Activated CD4-positive, alpha-beta memory T cell treated with anti-CD3 and anti-CD28 coated beads for 36 hours (primary cell): Measurements from ENCODE around the gene DDX10. TPM values are rescaled to one million over a fixed set of nuclear protein-coding genes. Genes with fewer than 3 reads are reported as not detected.

Source experiments
- CTCF ChIA-PET: fragments of 350-600 bp; sonication (Branson Sonifier 250); formaldehyde crosslinking; loops from one replicate; lab custom pipeline; 2021; ENCODE audit warnings: antibody characterized with exemption, inconsistent platforms; lab: Charles Lee
- POLR2A ChIA-PET: fragments of 350-600 bp; sonication (Branson Sonifier 250); formaldehyde crosslinking; loops from one replicate; lab custom pipeline; 2021; ENCODE audit warnings: antibody characterized with exemption; lab: Charles Lee
- DNase-seq: peaks from one replicate; pipeline ENCODE4 v3.0.0-alpha.2; 2020
- H3K27ac Mint-ChIP-seq: one replicate; pipeline ENCODE4 v1.8.0; 2021; ENCODE audit warnings: mixed read lengths
- H3K27me3 Mint-ChIP-seq: one replicate; pipeline ENCODE4 v1.8.0; 2021; ENCODE audit warnings: mixed read lengths
- H3K36me3 Mint-ChIP-seq: one replicate; pipeline ENCODE4 v1.8.0; 2021; ENCODE audit warnings: mixed read lengths
- H3K4me1 Mint-ChIP-seq: one replicate; pipeline ENCODE4 v1.8.0; 2021; ENCODE audit warnings: low read depth, mixed read lengths
- H3K4me3 Mint-ChIP-seq: one replicate; pipeline ENCODE4 v1.8.0; 2021; ENCODE audit warnings: mild to moderate bottlenecking, mixed read lengths
- H3K9me3 Mint-ChIP-seq: one replicate; pipeline ENCODE4 v1.8.0; 2021; ENCODE audit warnings: mixed read lengths
- intact Hi-C: fragments of 100-400 bp; cut with micrococcal nuclease; formaldehyde crosslinking; loops from one replicate; pipeline ENCODE4 v1.15.1; 2023
- total RNA-seq, 2 experiments: library from RNA; stranded (reverse); gene quantifications; one replicate each; pipeline ENCODE4 v1.2.3, GENCODE V29; 2021

DDX10 gene
- total RNA-seq, 2 experiments from 2014 or later = 34.8 to 37.7 TPM

DNA sequence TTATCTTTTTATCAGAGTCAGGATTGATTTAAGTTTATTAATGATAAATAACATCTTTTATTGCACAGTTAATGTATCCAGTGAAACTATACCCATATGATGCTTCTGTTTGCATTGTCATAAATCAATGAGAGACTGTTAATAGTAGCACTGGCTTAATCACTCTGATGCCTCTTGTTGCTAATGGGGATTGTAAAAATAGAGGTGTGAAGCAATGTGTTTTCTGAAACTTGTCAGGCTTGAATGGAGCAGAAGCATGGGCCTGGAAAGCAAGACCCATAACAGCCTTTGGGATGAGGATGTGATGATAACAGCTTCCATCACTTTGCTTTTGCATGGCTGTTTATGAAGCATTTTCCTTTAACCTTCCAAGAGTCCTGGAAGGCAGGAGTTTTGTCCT is 319.7 kb downstream of the DDX10 start:
- Mint-ChIP-seq H3K36me3 (no peaks in the 10 kb centered on the region), H3K4me3 (no peak overlapping the region), H3K9me3 (peaks cover 2% of the 10 kb centered on the region), H3K27ac (no peak overlapping the region), H3K4me1 (no peaks in the 10 kb centered on the region), H3K27me3 (peaks cover 2% of the 10 kb centered on the region)
- intact Hi-C loops = no loop called here
- ChIA-PET CTCF (no interaction called here), POLR2A (no interaction called here)
- no peak for DNase-seq

DNA sequence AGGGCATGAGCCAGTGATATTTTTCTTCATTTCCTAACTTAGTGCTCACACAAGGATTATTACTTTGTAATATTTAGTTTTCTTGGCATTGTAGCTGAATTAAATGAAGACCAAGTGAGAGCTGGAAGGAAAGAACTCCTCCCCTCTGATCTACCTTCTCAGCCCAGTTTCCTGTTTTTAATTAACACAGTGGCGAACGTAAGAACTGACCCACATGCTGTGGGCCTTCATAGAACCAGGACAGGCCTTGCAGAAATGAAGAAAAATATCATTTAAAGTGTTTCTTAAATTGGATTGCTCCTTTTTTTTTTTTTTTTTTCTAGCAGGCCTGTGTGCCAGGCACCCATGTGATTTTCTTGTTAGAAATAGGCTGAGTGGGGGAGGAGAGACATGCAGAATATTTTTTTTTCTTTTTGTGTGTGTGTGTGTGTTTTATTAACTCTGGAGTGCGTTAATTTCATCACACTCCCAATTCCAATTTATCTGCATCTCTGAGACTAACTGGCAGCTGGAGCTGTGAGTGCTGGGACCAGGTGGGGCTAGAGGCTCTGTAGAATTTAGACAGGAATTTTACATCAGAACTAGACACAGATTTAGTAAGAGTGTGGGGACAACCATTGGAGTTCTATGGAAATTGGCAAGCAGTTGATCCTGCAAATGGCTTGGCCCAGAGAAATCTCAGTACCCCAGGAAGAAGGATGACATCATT is 320.5 kb downstream of the DDX10 start:
- CTCF ChIA-PET = no interaction called here
- Mint-ChIP-seq H3K36me3 (no peaks in the 10 kb centered on the region), H3K9me3 (peaks cover 3% of the 10 kb centered on the region), H3K27ac (no peak overlapping the region), H3K27me3 (peaks cover 2% of the 10 kb centered on the region), H3K4me1 (no peaks in the 10 kb centered on the region), H3K4me3 (no peak overlapping the region)
- POLR2A ChIA-PET = no interaction called here
- intact Hi-C loops = no loop called here
- DNase-seq = no peak

DNA sequence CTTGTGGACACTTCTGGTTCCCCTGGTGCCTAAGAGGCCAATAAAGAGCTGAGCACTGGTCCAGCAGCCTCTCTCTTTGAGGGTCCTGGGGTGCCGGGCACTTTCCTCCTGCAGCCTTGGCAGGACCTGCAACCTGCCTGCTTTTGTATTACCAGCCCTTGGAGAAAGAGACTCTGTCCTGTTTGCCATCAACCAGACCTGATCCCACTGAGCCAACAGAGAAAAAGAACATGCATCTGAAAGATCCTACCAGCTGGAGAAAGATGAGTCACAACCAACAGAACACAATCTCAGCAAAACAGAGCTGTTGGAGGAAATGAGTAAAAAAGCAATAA is 321.0 kb downstream of the DDX10 start:
- no peaks in the 10 kb centered on the region for H3K4me1 Mint-ChIP-seq
- peaks cover 2% of the 10 kb centered on the region for H3K27me3 Mint-ChIP-seq
- intact Hi-C loops = no loop called here
- ChIA-PET CTCF (no interaction called here), POLR2A (no interaction called here)
- peaks cover 2% of the 10 kb centered on the region for H3K9me3 Mint-ChIP-seq
- DNase-seq = no peak
- H3K27ac Mint-ChIP-seq = no peak overlapping the region
- H3K36me3 Mint-ChIP-seq = no peaks in the 10 kb centered on the region
- no peak overlapping the region for H3K4me3 Mint-ChIP-seq

Other genes with a start within 250 kb of the DDX10 start
- gene C11orf65, start 197.5 kb upstream of the DDX10 start, total RNA-seq = 1 to 10 TPM; 1.0 to 2.0 TPM
- 1 to 10 TPM; 9.2 to 9.9 TPM for gene POGLUT3, start 166.7 kb upstream of the DDX10 start, total RNA-seq
- gene EXPH5, start 71.3 kb upstream of the DDX10 start, total RNA-seq = 1 to 10 TPM; 1.4 to 1.8 TPM